HL-60 (cell line): ENCODE measurements around the gene DCLRE1B.

ENCODE experiments used
- DNase-seq, 2 experiments: peaks; one replicate each; pipeline ENCODE4 v3.0.0-alpha.2; 2010 to 2020; ENCODE audit warnings: low read depth in 1 of 2, low spot score in 1 of 2
- H3K27ac ChIP-seq: fragments of 250-450 bp; sonication (Bioruptor Pico); replicated peaks from 2 replicates; pipeline ENCODE4 v1.5.1; 2020; ENCODE audit warnings: mild to moderate bottlenecking, moderate library complexity
- H3K27me3 ChIP-seq: fragments of 250-450 bp; sonication (Bioruptor Pico); 2 replicates; pipeline ENCODE4 v1.5.1; 2021; ENCODE audit warnings: mild to moderate bottlenecking, moderate library complexity; ENCODE audit not compliant: insufficient read depth, poor library complexity, severe bottlenecking
- H3K4me3 ChIP-seq: replicated peaks from 2 replicates; pipeline ENCODE4 v1.5.1; 2011; ENCODE audit warnings: mild to moderate bottlenecking, control low read depth, low read length; ENCODE audit not compliant: insufficient read depth
- GABPA ChIP-seq: IDR thresholded peaks from 2 replicates; pipeline ENCODE4 v1.6.1; 2012; ENCODE audit warnings: low read depth
- POLR2AphosphoS5 ChIP-seq: IDR thresholded peaks from 2 replicates; pipeline ENCODE4 v1.6.1; 2012; ENCODE audit warnings: low read depth
- SPI1 ChIP-seq: IDR thresholded peaks from 2 replicates; pipeline ENCODE4 v1.6.1; 2012; ENCODE audit warnings: low read depth, mild to moderate bottlenecking, borderline replicate concordance
- long read RNA-seq: library from polyadenylated mRNA; unstranded; transcript quantifications from one replicate; pipeline ENCODE4 v2.0.0, GENCODE V29; 2020
- TF ChIP-seq, protein P1 (sequence below): IDR thresholded peaks from one replicate; pipeline ENCODE4 v1.5.1; 2011; ENCODE audit warnings: low read length, control low read depth, inconsistent platforms; ENCODE audit not compliant: insufficient read depth
- TF ChIP-seq, protein P2 (sequence below): IDR thresholded peaks from 2 replicates; pipeline ENCODE4 v1.6.1; 2012; ENCODE audit warnings: low read depth; ENCODE audit not compliant: insufficient replicate concordance

Gene DCLRE1B
- long read RNA-seq, transcript DCLRE1B-201 (4 exons, 3,940 nt) = major isoform, 118 of 160 reads
- long read RNA-seq, transcript DCLRE1B-203 (3 exons, 1,960 nt) = minor isoform, 18 of 160 reads
- long read RNA-seq, partial matches to known transcripts = 2 of 160 reads
- long read RNA-seq, other reads (novel, unspliced or antisense) = 20 of 160 reads

DNA sequence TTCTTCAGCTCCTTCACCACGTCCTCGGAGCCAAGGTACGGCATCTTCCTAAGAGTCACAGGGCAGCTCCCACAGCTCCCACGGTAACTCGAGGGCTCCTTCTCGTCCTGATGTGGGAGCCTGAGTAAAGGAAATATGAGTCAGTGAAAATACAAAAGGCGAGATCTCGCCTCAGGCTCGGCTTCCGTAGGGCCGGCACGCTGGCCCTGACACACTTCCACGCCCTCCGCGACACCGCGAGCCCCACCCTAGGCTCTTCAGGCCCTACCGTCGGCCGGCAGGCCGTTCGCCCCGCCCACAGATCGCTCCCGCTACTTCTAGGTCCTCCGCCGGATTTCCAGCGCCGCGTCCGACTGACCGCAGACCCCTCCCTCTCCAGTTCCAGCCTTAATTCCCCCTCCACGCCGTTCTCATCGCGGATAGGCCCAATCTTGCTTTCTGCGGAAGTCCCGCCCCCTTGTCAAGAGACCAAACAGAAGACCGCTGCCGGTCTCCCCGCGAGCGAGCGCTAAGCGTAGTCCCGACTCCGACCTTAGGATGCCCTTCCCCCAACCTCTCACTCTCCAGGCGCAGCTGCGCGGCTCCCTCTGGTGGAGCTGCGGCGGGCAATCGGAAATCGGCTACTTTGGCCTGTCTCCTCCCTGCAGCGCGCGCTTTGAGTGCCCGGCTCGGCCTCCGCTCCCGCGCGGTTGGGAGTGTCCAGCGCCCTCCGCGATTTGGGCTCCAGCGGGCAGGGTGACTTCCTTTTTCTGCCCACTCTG, at the start of gene DCLRE1B, which contains the start of gene AP4B1:
Gene DCLRE1B (plus strand): TSS at position 653 of the 761 bp plus-strand sequence. CDS start 261 bp downstream, outside the sequence.
Gene AP4B1 (minus strand): TSS at position 126 of the 761 bp plus-strand sequence. CDS start 82 bp downstream, at position 44.
- Histone ChIP-seq H3K27ac (peak within 1 kb of the TSS; percentile 85), H3K27me3 (no peaks in the 10 kb centered on the region), H3K4me3 (peak within 1 kb of the TSS; percentile 90)
- DNase-seq = peak; percentile 100
- TF ChIP-seq, protein P1, sequence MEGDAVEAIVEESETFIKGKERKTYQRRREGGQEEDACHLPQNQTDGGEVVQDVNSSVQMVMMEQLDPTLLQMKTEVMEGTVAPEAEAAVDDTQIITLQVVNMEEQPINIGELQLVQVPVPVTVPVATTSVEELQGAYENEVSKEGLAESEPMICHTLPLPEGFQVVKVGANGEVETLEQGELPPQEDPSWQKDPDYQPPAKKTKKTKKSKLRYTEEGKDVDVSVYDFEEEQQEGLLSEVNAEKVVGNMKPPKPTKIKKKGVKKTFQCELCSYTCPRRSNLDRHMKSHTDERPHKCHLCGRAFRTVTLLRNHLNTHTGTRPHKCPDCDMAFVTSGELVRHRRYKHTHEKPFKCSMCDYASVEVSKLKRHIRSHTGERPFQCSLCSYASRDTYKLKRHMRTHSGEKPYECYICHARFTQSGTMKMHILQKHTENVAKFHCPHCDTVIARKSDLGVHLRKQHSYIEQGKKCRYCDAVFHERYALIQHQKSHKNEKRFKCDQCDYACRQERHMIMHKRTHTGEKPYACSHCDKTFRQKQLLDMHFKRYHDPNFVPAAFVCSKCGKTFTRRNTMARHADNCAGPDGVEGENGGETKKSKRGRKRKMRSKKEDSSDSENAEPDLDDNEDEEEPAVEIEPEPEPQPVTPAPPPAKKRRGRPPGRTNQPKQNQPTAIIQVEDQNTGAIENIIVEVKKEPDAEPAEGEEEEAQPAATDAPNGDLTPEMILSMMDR = peak; percentile 28
- peak; percentile 59 for TF ChIP-seq POLR2AphosphoS5
- TF ChIP-seq GABPA = peak; percentile 75
- TF ChIP-seq, protein P2, sequence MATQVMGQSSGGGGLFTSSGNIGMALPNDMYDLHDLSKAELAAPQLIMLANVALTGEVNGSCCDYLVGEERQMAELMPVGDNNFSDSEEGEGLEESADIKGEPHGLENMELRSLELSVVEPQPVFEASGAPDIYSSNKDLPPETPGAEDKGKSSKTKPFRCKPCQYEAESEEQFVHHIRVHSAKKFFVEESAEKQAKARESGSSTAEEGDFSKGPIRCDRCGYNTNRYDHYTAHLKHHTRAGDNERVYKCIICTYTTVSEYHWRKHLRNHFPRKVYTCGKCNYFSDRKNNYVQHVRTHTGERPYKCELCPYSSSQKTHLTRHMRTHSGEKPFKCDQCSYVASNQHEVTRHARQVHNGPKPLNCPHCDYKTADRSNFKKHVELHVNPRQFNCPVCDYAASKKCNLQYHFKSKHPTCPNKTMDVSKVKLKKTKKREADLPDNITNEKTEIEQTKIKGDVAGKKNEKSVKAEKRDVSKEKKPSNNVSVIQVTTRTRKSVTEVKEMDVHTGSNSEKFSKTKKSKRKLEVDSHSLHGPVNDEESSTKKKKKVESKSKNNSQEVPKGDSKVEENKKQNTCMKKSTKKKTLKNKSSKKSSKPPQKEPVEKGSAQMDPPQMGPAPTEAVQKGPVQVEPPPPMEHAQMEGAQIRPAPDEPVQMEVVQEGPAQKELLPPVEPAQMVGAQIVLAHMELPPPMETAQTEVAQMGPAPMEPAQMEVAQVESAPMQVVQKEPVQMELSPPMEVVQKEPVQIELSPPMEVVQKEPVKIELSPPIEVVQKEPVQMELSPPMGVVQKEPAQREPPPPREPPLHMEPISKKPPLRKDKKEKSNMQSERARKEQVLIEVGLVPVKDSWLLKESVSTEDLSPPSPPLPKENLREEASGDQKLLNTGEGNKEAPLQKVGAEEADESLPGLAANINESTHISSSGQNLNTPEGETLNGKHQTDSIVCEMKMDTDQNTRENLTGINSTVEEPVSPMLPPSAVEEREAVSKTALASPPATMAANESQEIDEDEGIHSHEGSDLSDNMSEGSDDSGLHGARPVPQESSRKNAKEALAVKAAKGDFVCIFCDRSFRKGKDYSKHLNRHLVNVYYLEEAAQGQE = no peak
- TF ChIP-seq SPI1 = no peak

DNA sequence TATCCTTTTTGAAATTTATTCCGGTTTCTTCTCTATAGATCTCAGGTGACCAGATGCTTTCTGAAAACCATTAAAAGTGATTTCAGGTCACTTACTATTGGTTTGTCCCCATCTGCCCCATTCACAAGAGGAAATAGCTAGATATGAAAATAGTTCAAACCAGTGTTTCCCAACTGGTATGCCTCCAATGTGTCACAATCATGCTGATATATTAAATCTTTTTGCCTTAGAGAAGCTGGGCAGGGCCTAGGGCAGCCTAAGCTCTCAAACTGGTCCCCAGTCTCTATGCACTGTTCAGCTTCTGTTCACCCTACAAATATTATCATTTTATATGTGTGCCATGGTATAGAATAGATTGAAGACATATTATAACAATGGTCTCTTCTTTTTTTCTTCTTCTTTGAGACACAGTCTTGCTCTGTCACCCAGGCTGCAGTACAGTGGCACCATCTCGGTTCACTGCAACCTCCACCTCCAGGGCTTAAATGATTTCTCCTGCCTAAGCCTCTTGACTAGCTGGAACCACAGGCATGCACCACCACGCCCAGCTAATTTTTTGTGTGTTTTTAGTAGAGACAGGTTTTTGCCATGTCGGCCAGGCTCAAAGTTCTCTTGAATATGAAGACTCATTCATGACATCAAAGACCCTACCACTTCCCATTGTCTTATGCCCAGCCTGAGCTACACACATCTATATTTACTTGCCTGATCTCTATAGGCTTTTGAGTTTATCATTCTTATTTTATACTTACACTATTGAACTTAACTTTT, 49.3 kb upstream of the DCLRE1B start:
- Histone ChIP-seq H3K27me3 (no peaks in the 10 kb centered on the region), H3K4me3 (no peak overlapping the region), H3K27ac (no peak overlapping the region)
- TF ChIP-seq, protein P1 = no peak
- TF ChIP-seq, protein P2 = no peak
- TF ChIP-seq SPI1 = no peak
- TF ChIP-seq POLR2AphosphoS5 = no peak
- no peak for TF ChIP-seq GABPA
- no peak for DNase-seq

DNA sequence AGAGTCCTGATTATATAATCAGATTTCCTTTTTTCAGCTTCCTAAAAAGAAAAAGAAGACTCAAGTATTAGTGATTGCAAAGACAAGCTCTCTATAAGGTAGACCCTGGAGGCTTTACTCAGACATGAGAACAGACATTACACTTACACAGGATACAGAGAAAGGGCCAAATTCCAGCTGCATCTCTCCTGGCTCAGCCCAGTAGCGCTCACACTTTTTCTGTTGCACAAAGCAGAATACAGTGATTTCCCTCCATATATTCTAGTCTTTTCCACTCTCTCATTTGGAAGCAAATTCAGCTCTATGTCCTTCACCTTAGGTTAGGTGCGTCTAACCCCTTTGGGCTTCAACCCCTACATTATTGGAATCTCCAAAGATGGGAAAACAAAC, 48.7 kb upstream of the DCLRE1B start:
- H3K4me3 ChIP-seq = no peak overlapping the region
- no peaks in the 10 kb centered on the region for H3K27me3 ChIP-seq
- H3K27ac ChIP-seq = no peak overlapping the region
- DNase-seq = no peak
- TF ChIP-seq GABPA (no peak), SPI1 (no peak), POLR2AphosphoS5 (no peak)
- TF ChIP-seq, protein P1 = no peak
- TF ChIP-seq, protein P2 = no peak
